Transverse colon (tissue), 1 donor: ENCODE results near the gene EMX2.

ENCODE experiments used
- EP300 ChIP-seq: sonication (generic); formaldehyde crosslinking; IDR thresholded peaks from one replicate; pipeline ENCODE4 v1.6.1; 2017; ENCODE audit warnings: antibody characterized with exemption, low read depth
- POLR2A ChIP-seq: fragments of 450-650 bp; IDR thresholded peaks from one replicate; pipeline ENCODE4 v1.6.1; 2016; ENCODE audit warnings: antibody characterized with exemption, mild to moderate bottlenecking, moderate library complexity

GRCh38 chr10:117563780-117564179 is 21.2 kb downstream of the EMX2 start:
- TF ChIP-seq EP300 (no peak), POLR2A (no peak)
